ENCODE measurements around the gene ZBTB48.

DNA sequence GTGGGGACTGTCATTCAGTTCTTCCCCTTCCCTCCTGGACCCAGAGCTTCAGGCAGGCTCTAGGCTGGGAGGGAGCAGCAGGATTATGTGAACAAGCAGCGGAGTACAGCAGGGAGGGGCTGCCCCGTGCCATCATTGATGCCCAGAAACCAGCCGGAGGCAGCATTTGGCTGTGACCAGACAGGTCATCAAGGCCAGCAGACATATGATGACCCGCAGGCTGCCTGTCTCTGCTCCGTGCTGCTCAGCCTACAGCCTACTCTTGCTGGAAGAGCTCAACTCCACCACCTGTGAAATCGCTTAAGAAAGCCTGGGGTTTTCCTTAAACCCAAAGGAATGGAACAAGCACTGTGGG, 18.0 kb downstream of the ZBTB48 start:
- TF ChIP-seq, protein P1, sequence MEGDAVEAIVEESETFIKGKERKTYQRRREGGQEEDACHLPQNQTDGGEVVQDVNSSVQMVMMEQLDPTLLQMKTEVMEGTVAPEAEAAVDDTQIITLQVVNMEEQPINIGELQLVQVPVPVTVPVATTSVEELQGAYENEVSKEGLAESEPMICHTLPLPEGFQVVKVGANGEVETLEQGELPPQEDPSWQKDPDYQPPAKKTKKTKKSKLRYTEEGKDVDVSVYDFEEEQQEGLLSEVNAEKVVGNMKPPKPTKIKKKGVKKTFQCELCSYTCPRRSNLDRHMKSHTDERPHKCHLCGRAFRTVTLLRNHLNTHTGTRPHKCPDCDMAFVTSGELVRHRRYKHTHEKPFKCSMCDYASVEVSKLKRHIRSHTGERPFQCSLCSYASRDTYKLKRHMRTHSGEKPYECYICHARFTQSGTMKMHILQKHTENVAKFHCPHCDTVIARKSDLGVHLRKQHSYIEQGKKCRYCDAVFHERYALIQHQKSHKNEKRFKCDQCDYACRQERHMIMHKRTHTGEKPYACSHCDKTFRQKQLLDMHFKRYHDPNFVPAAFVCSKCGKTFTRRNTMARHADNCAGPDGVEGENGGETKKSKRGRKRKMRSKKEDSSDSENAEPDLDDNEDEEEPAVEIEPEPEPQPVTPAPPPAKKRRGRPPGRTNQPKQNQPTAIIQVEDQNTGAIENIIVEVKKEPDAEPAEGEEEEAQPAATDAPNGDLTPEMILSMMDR (conservative IDR thresholded peaks at IDR 0.05; ENCODE audit: low read depth, low read length) = no peak
- no peak for TF ChIP-seq EZH2 (IDR thresholded peaks at IDR 0.05; ENCODE audit: borderline replicate concordance, low read depth, low read length, poor library complexity, severe bottlenecking)

Measured in A673 (cell line).